ENCODE results near the gene P2RY14. TPM values are rescaled to one million over a fixed set of nuclear protein-coding genes. Genes with fewer than 3 reads are reported as not detected.

P2RY14 gene
- total and polyA plus RNA-seq, 2 donors (not counting 1 experiment from before 2014, with no cell fraction given) = 0.26 TPM; not detected in 1

- Histone ChIP-seq H3K27ac (ENCODE audit: insufficient read depth, low read length) (no peak overlapping the region), H4K20me1 (ENCODE audit: control insufficient read depth, extremely low read depth, insufficient read depth, low read length) (no peaks in the 10 kb centered on the region), H3K27me3 (ENCODE audit: control insufficient read depth, insufficient read depth, low read length) (no peaks in the 10 kb centered on the region), H2AFZ (ENCODE audit: low read length) (no peak overlapping the region), H3K9me3 (ENCODE audit: control insufficient read depth, insufficient read depth, low read depth, low read length) (no peaks in the 10 kb centered on the region), H3K4me3 (replicated peaks in 1 of 4; ENCODE audit: control extremely low read depth in 1 of 4, insufficient read depth in 1 of 4, low read depth in 3 of 4, low read length in 4 of 4) (no peak overlapping the region), H3K79me2 (ENCODE audit: control insufficient read depth, insufficient read depth, low read length) (no peaks in the 10 kb centered on the region), H3K4me2 (ENCODE audit: extremely low read depth, insufficient read depth, low read length) (no peak overlapping the region), H3K9ac (ENCODE audit: insufficient read depth, low read length) (no peak overlapping the region), H3K4me1 (ENCODE audit: control insufficient read depth, extremely low read depth, insufficient read depth, low read length) (no peaks in the 10 kb centered on the region), H3K36me3 (ENCODE audit: control insufficient read depth, insufficient read depth, low read length) (no peaks in the 10 kb centered on the region)
- DNase-seq (ENCODE audit: low read depth in 2 of 2) = peak; percentile 25 to 74
- no peak for TF ChIP-seq EZH2 (IDR thresholded peaks at IDR 0.05; ENCODE audit: low read length, missing control alignments)
- TF ChIP-seq, protein P1, sequence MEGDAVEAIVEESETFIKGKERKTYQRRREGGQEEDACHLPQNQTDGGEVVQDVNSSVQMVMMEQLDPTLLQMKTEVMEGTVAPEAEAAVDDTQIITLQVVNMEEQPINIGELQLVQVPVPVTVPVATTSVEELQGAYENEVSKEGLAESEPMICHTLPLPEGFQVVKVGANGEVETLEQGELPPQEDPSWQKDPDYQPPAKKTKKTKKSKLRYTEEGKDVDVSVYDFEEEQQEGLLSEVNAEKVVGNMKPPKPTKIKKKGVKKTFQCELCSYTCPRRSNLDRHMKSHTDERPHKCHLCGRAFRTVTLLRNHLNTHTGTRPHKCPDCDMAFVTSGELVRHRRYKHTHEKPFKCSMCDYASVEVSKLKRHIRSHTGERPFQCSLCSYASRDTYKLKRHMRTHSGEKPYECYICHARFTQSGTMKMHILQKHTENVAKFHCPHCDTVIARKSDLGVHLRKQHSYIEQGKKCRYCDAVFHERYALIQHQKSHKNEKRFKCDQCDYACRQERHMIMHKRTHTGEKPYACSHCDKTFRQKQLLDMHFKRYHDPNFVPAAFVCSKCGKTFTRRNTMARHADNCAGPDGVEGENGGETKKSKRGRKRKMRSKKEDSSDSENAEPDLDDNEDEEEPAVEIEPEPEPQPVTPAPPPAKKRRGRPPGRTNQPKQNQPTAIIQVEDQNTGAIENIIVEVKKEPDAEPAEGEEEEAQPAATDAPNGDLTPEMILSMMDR (conservative IDR thresholded peaks at IDR 0.05 in 1 of 2, IDR thresholded peaks at IDR 0.05 in 1 of 2; ENCODE audit: low read depth in 1 of 2, low read length in 2 of 2) = peak; percentile 56 to 61
Measured at GRCh38 chr3:151290673-151291072, 12.3 kb upstream of the P2RY14 start.

DNA sequence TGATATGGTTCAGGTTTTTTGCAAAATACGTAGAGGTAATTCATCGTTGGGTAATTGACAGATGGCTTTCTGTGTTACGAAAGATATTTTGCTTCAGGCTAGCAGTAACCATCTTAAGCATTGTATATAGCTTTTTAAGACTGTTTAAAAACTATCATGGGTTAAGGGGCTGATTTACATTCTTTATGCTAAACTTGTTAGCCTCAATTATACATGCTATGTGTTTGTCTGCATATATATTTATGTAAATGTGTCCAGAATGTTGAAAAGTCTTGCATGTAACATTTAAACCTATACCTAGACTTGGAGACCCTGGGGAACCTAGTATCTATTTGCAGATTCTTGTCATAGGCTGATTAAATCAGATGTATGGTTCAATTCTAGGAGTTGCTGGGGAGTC is 11.1 kb upstream of the P2RY14 start:
- H3K4me2 ChIP-seq (ENCODE audit: extremely low read depth, insufficient read depth, low read length) = no peak overlapping the region
- no peak overlapping the region for H2AFZ ChIP-seq (ENCODE audit: low read length)
- H3K79me2 ChIP-seq (ENCODE audit: control insufficient read depth, insufficient read depth, low read length) = no peaks in the 10 kb centered on the region
- no peaks in the 10 kb centered on the region for H3K36me3 ChIP-seq (ENCODE audit: control insufficient read depth, insufficient read depth, low read length)
- H3K27ac ChIP-seq (ENCODE audit: insufficient read depth, low read length) = no peak overlapping the region
- H3K27me3 ChIP-seq (ENCODE audit: control insufficient read depth, insufficient read depth, low read length) = no peaks in the 10 kb centered on the region
- H3K4me3 ChIP-seq (replicated peaks in 1 of 4; ENCODE audit: control extremely low read depth in 1 of 4, insufficient read depth in 1 of 4, low read depth in 3 of 4, low read length in 4 of 4) = no peak overlapping the region
- TF ChIP-seq, protein P1 (conservative IDR thresholded peaks at IDR 0.05 in 1 of 2, IDR thresholded peaks at IDR 0.05 in 1 of 2; ENCODE audit: low read depth in 1 of 2, low read length in 2 of 2) = no peak
- no peak for TF ChIP-seq EZH2 (IDR thresholded peaks at IDR 0.05; ENCODE audit: low read length, missing control alignments)
- no peaks in the 10 kb centered on the region for H3K4me1 ChIP-seq (ENCODE audit: control insufficient read depth, extremely low read depth, insufficient read depth, low read length)
- H3K9me3 ChIP-seq (ENCODE audit: control insufficient read depth, insufficient read depth, low read depth, low read length) = no peaks in the 10 kb centered on the region
- no peak for DNase-seq (ENCODE audit: low read depth in 2 of 2)
- no peaks in the 10 kb centered on the region for H4K20me1 ChIP-seq (ENCODE audit: control insufficient read depth, extremely low read depth, insufficient read depth, low read length)
- H3K9ac ChIP-seq (ENCODE audit: insufficient read depth, low read length) = no peak overlapping the region

GRCh38 chr3:151285940-151286339 is 7.6 kb upstream of the P2RY14 start:
- Histone ChIP-seq H3K36me3 (ENCODE audit: control insufficient read depth, insufficient read depth, low read length) (no peaks in the 10 kb centered on the region), H4K20me1 (ENCODE audit: control insufficient read depth, extremely low read depth, insufficient read depth, low read length) (no peaks in the 10 kb centered on the region), H3K4me1 (ENCODE audit: control insufficient read depth, extremely low read depth, insufficient read depth, low read length) (peaks cover 4% of the 10 kb centered on the region), H3K9ac (ENCODE audit: insufficient read depth, low read length) (no peak overlapping the region), H2AFZ (ENCODE audit: low read length) (no peak overlapping the region), H3K27ac (ENCODE audit: insufficient read depth, low read length) (no peak overlapping the region), H3K79me2 (ENCODE audit: control insufficient read depth, insufficient read depth, low read length) (no peaks in the 10 kb centered on the region), H3K9me3 (ENCODE audit: control insufficient read depth, insufficient read depth, low read depth, low read length) (no peaks in the 10 kb centered on the region), H3K4me2 (ENCODE audit: extremely low read depth, insufficient read depth, low read length) (no peak overlapping the region), H3K27me3 (ENCODE audit: control insufficient read depth, insufficient read depth, low read length) (no peaks in the 10 kb centered on the region), H3K4me3 (replicated peaks in 1 of 4; ENCODE audit: control extremely low read depth in 1 of 4, insufficient read depth in 1 of 4, low read depth in 3 of 4, low read length in 4 of 4) (no peak overlapping the region)
- DNase-seq (ENCODE audit: low read depth in 2 of 2) = no peak
- TF ChIP-seq, protein P1 (conservative IDR thresholded peaks at IDR 0.05 in 1 of 2, IDR thresholded peaks at IDR 0.05 in 1 of 2; ENCODE audit: low read depth in 1 of 2, low read length in 2 of 2) = no peak
- TF ChIP-seq EZH2 (IDR thresholded peaks at IDR 0.05; ENCODE audit: low read length, missing control alignments) = no peak

All from fibroblast of lung (primary cell).